DND-41 (cell line): ENCODE measurements around the gene FASTKD3.
A peak's percentile ranks its signal among the peaks of the same experiment; 100 is the strongest.

Source experiments
- ATAC-seq: fragments of 200-7000 bp; cut with Tn5 transposase; 3 replicates; pipeline ENCODE4 v1.9.1; 2021; ENCODE audit warnings: low read depth; ENCODE audit not compliant: insufficient read depth
- DNase-seq: peaks from one replicate; pipeline ENCODE4 v3.0.0-alpha.2; 2020
- H2AFZ ChIP-seq: 2 replicates; pipeline ENCODE4 v1.6.0; 2012; ENCODE audit warnings: low read depth, low read length
- H3K27ac ChIP-seq: 2 replicates; pipeline ENCODE4 v1.5.1; 2012; ENCODE audit warnings: low read length, inconsistent platforms
- H3K27me3 ChIP-seq: fragments of 200-600 bp; sonication (generic); 2 replicates; pipeline ENCODE4 v1.6.0; 2012; ENCODE audit warnings: low read length, mild to moderate bottlenecking, inconsistent platforms; ENCODE audit not compliant: insufficient read depth, poor library complexity
- H3K36me3 ChIP-seq: 2 replicates; pipeline ENCODE4 v1.5.1; 2012; ENCODE audit warnings: low read length, inconsistent platforms; ENCODE audit not compliant: insufficient read depth
- H3K4me1 ChIP-seq: 2 replicates; pipeline ENCODE4 v1.5.1; 2012; ENCODE audit warnings: mild to moderate bottlenecking, low read length; ENCODE audit not compliant: insufficient read depth
- H3K4me2 ChIP-seq: 2 replicates; pipeline ENCODE4 v1.6.0; 2012; ENCODE audit warnings: mild to moderate bottlenecking, moderate library complexity, low read length, inconsistent platforms; ENCODE audit not compliant: insufficient read depth
- H3K4me3 ChIP-seq, 2 experiments: fragments of 200-600 bp in 1 of 2; shearing (Covaris generic) in 1 of 2; 2 replicates each; pipeline ENCODE4 v1.5.1; 2012 to 2016; ENCODE audit warnings: inconsistent platforms in 2 of 2, low read length in 2 of 2, mild to moderate bottlenecking in 2 of 2, low read depth in 1 of 2, moderate library complexity in 1 of 2
- H3K79me2 ChIP-seq: 2 replicates; pipeline ENCODE4 v1.6.0; 2012; ENCODE audit warnings: low read length, inconsistent platforms; ENCODE audit not compliant: insufficient read depth
- H3K9ac ChIP-seq: 2 replicates; pipeline ENCODE4 v1.6.0; 2012; ENCODE audit warnings: low read depth, mild to moderate bottlenecking, inconsistent platforms, low read length, moderate library complexity
- H3K9me3 ChIP-seq: 2 replicates; pipeline ENCODE4 v1.5.1; 2012; ENCODE audit warnings: low read length, moderate library complexity, mild to moderate bottlenecking, inconsistent platforms; ENCODE audit not compliant: insufficient read depth, severe bottlenecking
- H4K20me1 ChIP-seq: 2 replicates; pipeline ENCODE4 v1.6.0; 2012; ENCODE audit warnings: low read length; ENCODE audit not compliant: insufficient read depth
- EZH2 ChIP-seq: IDR thresholded peaks from 3 replicates; pipeline ENCODE4 v1.6.1; 2012; ENCODE audit warnings: borderline replicate concordance, low read depth, mild to moderate bottlenecking, moderate library complexity, low read length, inconsistent platforms; ENCODE audit not compliant: severe bottlenecking
- TF ChIP-seq, protein P1 (sequence below): IDR thresholded peaks from 2 replicates; pipeline ENCODE4 v1.5.1; 2012; ENCODE audit warnings: borderline replicate concordance, low read length, moderate library complexity, mild to moderate bottlenecking; ENCODE audit not compliant: poor library complexity, severe bottlenecking; ENCODE audit errors: extremely low read depth

Gene FASTKD3

DNA sequence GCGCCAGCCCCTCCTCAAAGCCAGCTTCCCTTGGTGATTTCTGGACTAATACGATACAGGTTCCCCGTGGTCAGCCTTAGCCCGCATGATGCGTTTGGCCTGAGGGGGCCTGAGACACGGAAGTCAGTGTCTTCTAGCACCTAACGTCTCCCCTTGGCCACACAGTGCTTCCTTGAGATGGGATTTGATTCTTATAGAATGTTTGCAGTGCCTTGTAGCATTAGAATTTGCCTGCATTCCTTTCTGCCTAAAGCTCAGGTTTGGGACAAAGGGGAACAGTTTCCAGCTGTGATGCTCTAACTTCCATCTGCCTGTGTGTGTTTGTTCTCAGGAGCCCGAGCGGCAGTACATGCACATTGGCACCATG, 52.3 kb downstream of the FASTKD3 start:
- no peak for ATAC-seq
- H3K27me3 ChIP-seq, result peaks cover 5% of the 10 kb centered on the region

DNA sequence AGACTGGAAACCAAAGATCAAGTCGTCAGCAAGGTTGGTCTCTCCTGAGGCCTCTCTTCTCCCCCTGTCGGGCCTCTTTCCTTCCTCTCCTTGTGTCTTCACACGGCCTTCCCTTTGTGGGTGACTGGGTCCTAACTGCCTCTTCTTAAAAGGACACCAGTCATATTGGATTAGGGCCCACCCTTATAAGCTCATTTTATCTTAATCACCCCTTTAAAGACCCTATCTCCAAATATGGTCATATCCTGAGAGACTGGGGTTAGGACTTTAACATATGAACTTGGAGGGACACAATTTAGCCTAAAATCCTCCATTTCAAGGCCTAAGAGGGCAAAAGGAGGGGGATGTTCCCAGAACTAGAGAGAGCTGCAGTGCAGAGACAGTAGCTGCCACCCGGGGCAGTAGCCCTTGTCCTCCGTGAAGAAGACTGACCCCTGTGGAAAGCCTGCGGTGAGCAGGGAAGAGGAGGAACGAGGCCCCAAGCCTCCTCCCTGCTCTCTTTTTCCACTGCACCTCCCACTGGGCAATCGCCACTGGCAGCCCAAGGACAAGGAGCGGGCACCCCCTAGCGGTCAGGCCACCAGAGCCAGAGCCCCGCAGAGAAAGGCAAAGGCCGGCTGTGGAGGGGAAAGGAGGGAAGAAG, 52.8 kb downstream of the FASTKD3 start:
- H3K4me2 ChIP-seq, result no peak overlapping the region
- H3K36me3 ChIP-seq, result no peaks in the 10 kb centered on the region
- no peaks in the 10 kb centered on the region for H4K20me1 ChIP-seq
- DNase-seq, result peak; percentile 45
- no peak overlapping the region for H3K4me3 ChIP-seq
- H3K27ac ChIP-seq, result no peak overlapping the region
- no peaks in the 10 kb centered on the region for H3K4me1 ChIP-seq
- TF ChIP-seq, protein P1, sequence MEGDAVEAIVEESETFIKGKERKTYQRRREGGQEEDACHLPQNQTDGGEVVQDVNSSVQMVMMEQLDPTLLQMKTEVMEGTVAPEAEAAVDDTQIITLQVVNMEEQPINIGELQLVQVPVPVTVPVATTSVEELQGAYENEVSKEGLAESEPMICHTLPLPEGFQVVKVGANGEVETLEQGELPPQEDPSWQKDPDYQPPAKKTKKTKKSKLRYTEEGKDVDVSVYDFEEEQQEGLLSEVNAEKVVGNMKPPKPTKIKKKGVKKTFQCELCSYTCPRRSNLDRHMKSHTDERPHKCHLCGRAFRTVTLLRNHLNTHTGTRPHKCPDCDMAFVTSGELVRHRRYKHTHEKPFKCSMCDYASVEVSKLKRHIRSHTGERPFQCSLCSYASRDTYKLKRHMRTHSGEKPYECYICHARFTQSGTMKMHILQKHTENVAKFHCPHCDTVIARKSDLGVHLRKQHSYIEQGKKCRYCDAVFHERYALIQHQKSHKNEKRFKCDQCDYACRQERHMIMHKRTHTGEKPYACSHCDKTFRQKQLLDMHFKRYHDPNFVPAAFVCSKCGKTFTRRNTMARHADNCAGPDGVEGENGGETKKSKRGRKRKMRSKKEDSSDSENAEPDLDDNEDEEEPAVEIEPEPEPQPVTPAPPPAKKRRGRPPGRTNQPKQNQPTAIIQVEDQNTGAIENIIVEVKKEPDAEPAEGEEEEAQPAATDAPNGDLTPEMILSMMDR, result peak; percentile 80
- no peak for TF ChIP-seq EZH2
- H3K27me3 ChIP-seq, result peaks cover 5% of the 10 kb centered on the region
- no peaks in the 10 kb centered on the region for H3K79me2 ChIP-seq
- ATAC-seq, result peak; percentile 79
- H2AFZ ChIP-seq, result no peak overlapping the region
- no peaks in the 10 kb centered on the region for H3K9me3 ChIP-seq
- no peak overlapping the region for H3K9ac ChIP-seq

More for the DNA sequence above, 52.3 kb downstream of the FASTKD3 start:
- Histone ChIP-seq H2AFZ (no peak overlapping the region), H3K36me3 (no peaks in the 10 kb centered on the region), H4K20me1 (no peaks in the 10 kb centered on the region), H3K4me1 (no peaks in the 10 kb centered on the region), H3K4me3 (no peak overlapping the region), H3K4me2 (no peak overlapping the region), H3K27ac (no peak overlapping the region), H3K9ac (no peak overlapping the region), H3K9me3 (no peaks in the 10 kb centered on the region), H3K79me2 (no peaks in the 10 kb centered on the region)
- TF ChIP-seq, protein P1, result no peak
- no peak for TF ChIP-seq EZH2
- DNase-seq, result no peak

- peaks cover 5% of the 10 kb centered on the region for H3K27me3 ChIP-seq
- H3K4me2 ChIP-seq, result no peak overlapping the region
Observed at GRCh38 chr5:7814816-7815215, 54.0 kb downstream of the FASTKD3 start.

More at GRCh38 chr5:7814816-7815215, 54.0 kb downstream of the FASTKD3 start:
- H3K79me2 ChIP-seq, result no peaks in the 10 kb centered on the region
- H3K36me3 ChIP-seq, result no peaks in the 10 kb centered on the region
- H4K20me1 ChIP-seq, result no peaks in the 10 kb centered on the region
- H3K27ac ChIP-seq, result no peak overlapping the region
- H3K9me3 ChIP-seq, result no peaks in the 10 kb centered on the region
- H3K9ac ChIP-seq, result no peak overlapping the region
- no peak overlapping the region for H3K4me3 ChIP-seq
- H3K4me1 ChIP-seq, result no peaks in the 10 kb centered on the region
- ATAC-seq (no peak), DNase-seq (no peak)
- no peak for TF ChIP-seq EZH2
- TF ChIP-seq, protein P1, result no peak
- H2AFZ ChIP-seq, result no peak overlapping the region
